ENCODE data around the gene HELLS. TPM values are rescaled to one million over a fixed set of nuclear protein-coding genes. Genes with fewer than 3 reads are reported as not detected.
"Not testable (repeated sequence)": the region's sequence is repeated elsewhere in the genome, so short reads cannot be mapped to it uniquely, and the experiment has no call there.

HELLS gene
- total and polyA plus RNA-seq, 2 experiments from 2014 or later: 20.6 to 27.8 TPM

DNA sequence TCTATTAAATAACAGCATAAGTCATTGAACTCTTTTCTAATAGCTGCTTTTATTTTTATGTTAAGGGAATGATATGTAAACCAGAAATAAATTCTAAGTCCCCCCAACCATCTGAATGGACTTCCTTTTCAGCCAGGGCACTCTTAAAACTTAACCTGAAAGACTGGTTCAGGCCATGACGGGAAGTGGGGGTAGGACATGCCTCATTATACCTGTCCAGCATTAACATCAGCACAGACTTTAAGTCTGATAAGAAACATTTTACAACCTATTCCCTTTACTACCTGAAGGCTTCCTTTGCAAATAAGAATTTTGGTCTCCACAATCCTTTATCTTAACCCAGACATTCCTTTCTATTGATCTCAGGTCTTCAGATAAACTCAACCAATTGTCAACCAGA is 81.9 kb downstream of the HELLS start:
- no peaks in the 10 kb centered on the region for H3K36me3 ChIP-seq
- TF ChIP-seq CTCF (IDR thresholded peaks at IDR 0.05; ENCODE audit: low read depth, low read length): no peak
- H3K9me3 ChIP-seq (ENCODE audit: low read depth): no peaks in the 10 kb centered on the region
- H3K4me3 ChIP-seq: no peak overlapping the region
- H3K27me3 ChIP-seq: no peaks in the 10 kb centered on the region
- H3K4me1 ChIP-seq (ENCODE audit: low read depth): no peaks in the 10 kb centered on the region
- no peak for DNase-seq (ENCODE audit: low read depth in 1 of 2, low spot score in 1 of 2)
- H3K27ac ChIP-seq: no peak overlapping the region

DNA sequence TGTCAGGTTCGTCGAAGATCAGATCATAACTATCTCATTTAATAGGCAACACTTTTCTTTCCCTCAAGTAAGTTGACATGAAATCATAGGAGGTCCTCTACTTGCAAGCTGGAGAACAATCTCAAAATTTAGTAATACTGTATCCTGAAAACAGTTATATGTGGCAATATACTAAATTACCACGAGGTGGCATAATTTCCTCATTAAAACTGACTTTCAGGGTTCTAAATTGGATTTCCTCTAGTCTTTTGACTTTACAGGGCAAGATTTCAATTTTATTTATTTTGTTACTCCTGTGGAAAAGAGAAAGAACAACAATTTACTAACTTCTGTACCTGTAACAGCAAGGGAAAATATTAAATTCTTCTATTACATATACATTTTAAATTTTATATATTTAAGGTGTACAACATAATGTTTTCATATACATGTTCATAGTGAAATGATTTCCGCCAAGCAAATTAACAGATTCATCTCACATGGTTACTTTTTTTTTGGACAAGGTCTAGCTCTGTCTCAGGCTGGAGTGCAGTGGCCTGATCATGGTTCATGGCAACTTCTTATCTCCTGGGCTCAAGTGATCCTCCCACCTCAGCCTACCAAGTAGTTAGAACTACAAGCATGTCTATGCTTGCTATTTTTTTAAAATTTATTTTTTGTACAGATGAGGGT is 84.6 kb downstream of the HELLS start:
- H3K4me1 ChIP-seq (ENCODE audit: low read depth): no peaks in the 10 kb centered on the region
- H3K4me3 ChIP-seq: no peak overlapping the region
- TF ChIP-seq CTCF (IDR thresholded peaks at IDR 0.05; ENCODE audit: low read depth, low read length): peak; percentile 53
- no peaks in the 10 kb centered on the region for H3K36me3 ChIP-seq
- H3K9me3 ChIP-seq (ENCODE audit: low read depth): no peaks in the 10 kb centered on the region
- no peaks in the 10 kb centered on the region for H3K27me3 ChIP-seq
- DNase-seq (ENCODE audit: low read depth in 1 of 2, low spot score in 1 of 2): peak; percentile 42 to 48
- H3K27ac ChIP-seq: no peak overlapping the region

DNA sequence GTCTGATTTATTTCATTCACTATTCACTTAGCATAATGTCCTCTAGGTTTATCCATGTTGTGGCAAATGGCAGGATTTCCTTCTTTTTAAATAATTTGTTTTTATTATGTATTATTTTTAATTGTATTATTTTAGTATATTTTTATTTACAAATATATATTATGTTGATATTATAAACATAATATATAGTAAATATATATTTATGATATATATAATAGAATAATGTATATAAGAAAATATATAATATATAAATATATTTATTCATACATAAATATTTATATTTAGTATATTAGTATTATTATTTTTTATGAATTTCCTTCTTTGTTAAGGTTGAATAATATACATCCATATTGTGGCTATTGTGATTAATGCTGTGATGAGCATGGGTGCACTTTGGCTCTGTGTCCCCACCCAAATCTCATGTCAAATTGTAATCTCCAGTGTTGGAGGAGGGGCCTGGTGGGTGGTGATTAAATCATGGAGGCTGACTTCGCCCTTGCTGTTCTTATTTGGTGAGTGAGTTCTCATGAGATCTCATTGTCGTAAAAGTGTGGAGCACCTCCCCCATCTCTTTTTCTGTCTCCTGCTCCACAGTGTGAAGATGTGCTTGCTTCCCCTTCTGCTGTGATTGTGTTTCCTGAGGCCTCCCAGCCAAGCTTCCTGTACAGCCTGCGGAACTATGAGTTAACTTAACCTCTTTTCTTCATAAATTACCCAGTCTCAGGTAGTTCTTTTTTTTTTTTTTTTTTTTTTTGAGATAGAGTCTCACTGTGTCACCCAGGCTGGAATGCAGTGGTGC is 85.7 kb downstream of the HELLS start:
- TF ChIP-seq CTCF (IDR thresholded peaks at IDR 0.05; ENCODE audit: low read depth, low read length): no peak
- Histone ChIP-seq H3K27me3 (no peaks in the 10 kb centered on the region), H3K27ac (no peak overlapping the region), H3K36me3 (no peaks in the 10 kb centered on the region), H3K4me3 (no peak overlapping the region), H3K4me1 (ENCODE audit: low read depth) (no peaks in the 10 kb centered on the region), H3K9me3 (ENCODE audit: low read depth) (no peaks in the 10 kb centered on the region)
- DNase-seq (ENCODE audit: low read depth in 1 of 2, low spot score in 1 of 2): no peak

- H3K9me3 ChIP-seq (ENCODE audit: low read depth): no peaks in the 10 kb centered on the region
- H3K36me3 ChIP-seq: no peaks in the 10 kb centered on the region
- no peak overlapping the region for H3K4me3 ChIP-seq
- no peaks in the 10 kb centered on the region for H3K4me1 ChIP-seq (ENCODE audit: low read depth)
- no peaks in the 10 kb centered on the region for H3K27me3 ChIP-seq
- no peak for DNase-seq (ENCODE audit: low read depth in 1 of 2, low spot score in 1 of 2)
- no peak for TF ChIP-seq CTCF (IDR thresholded peaks at IDR 0.05; ENCODE audit: low read depth, low read length)
- H3K27ac ChIP-seq: no peak overlapping the region
These were observed 87.4 kb downstream of the HELLS start for GRCh38 chr10:94632954-94633353.

DNA sequence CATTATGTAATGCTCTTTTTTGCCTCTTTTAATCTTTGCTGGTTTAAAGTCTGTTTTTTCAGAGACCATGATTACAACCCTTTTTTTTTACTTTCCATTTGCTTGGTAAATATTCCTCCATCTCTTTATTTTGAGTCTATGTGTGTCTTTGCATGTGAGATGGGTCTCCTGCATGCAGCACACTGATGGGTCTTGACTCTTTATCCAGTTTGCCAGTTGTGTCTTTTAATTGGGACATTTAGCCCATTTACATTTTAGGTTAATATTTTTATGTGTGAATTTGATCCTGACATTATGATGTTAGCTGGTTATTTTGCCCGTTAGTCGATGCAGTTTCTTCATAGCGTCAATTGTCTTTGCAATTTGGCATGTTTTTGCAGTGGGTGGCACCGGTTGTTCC is 92.5 kb downstream of the HELLS start:
- H3K27me3 ChIP-seq; H3K4me1 ChIP-seq (ENCODE audit: low read depth); H3K27ac ChIP-seq; H3K9me3 ChIP-seq (ENCODE audit: low read depth); H3K4me3 ChIP-seq; H3K36me3 ChIP-seq; DNase-seq (ENCODE audit: low read depth in 1 of 2, low spot score in 1 of 2): not testable (repeated sequence)

GRCh38 chr10:94639902-94640301 is 94.3 kb downstream of the HELLS start:
- DNase-seq (ENCODE audit: low read depth in 1 of 2, low spot score in 1 of 2): no peak

More at GRCh38 chr10:94639902-94640301, 94.3 kb downstream of the HELLS start:
- H3K36me3 ChIP-seq: no peaks in the 10 kb centered on the region
- H3K27me3 ChIP-seq: no peaks in the 10 kb centered on the region
- TF ChIP-seq CTCF (IDR thresholded peaks at IDR 0.05; ENCODE audit: low read depth, low read length): no peak
- no peaks in the 10 kb centered on the region for H3K9me3 ChIP-seq (ENCODE audit: low read depth)
- no peaks in the 10 kb centered on the region for H3K4me1 ChIP-seq (ENCODE audit: low read depth)
- H3K4me3 ChIP-seq: no peak overlapping the region
- H3K27ac ChIP-seq: no peak overlapping the region

Measured in cardiac muscle cell (in vitro differentiated cells and primary cell).